ENCODE data around the gene PSMC6. TPM values are rescaled to one million over a fixed set of nuclear protein-coding genes. Genes with fewer than 3 reads are reported as not detected.

Gene PSMC6
- total RNA-seq, 1 donor from 2014 or later = 49.6 TPM

DNA sequence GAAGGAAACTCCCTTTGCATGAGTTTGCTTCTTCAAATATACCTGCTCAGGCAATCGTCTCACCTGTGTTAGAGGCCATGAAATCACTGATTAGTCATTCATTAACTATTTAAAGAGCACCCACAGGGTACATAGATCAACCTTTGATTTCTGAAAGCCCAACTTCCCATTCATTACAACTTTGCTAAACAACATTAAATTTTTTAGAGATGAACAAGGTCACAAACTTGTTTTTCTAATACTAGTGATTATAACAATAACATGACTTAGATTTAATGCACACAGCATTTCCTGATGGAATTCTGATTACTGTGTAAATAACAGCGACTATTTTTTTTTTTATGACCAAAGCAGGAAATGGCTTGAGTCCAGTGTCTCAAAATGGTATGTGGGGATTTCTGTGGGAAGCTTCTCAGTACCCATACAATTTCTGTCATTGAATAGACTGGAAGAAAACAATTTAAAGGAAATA is 6.3 kb upstream of the PSMC6 start:
- no peak overlapping the region for H3K4me3 ChIP-seq
- no peak for TF ChIP-seq POLR2A (IDR thresholded peaks at IDR 0.05)
- TF ChIP-seq POLR2AphosphoS5 (IDR thresholded peaks at IDR 0.05; ENCODE audit: insufficient read depth in 1 of 2, low read depth in 1 of 2) = peak in 1 of 2 donors; percentile 31
- peaks cover 6% of the 10 kb centered on the region for H3K4me1 ChIP-seq
- H3K27ac ChIP-seq = peak overlapping the region; percentile 2
- no peaks in the 10 kb centered on the region for H3K9me3 ChIP-seq
- DNase-seq (ENCODE audit: extremely low spot score in 2 of 2) = no peak
- intact Hi-C loops (cut with DNase I) = no loop called here
- H3K27me3 ChIP-seq = no peaks in the 10 kb centered on the region
- no peaks in the 10 kb centered on the region for H3K36me3 ChIP-seq

DNA sequence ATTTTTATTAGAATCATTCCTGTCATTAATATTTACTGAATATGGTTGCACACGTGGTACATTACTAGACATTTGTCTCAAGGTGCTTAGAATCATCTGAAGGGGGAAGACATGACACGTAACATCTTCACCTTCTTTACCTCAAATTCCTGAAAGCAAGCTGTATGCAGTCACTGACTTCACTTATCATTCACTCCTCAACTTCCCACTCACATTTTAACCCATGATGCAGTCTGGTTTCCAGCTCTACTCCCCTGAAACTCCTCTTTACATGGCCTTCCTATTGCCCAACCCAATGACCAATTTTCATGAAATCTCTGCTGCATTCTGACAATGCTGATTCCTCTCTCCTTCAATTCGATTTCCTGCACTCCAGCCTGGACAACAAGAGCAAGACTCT is 5.8 kb upstream of the PSMC6 start:
- H3K9me3 ChIP-seq = no peaks in the 10 kb centered on the region
- intact Hi-C loops (cut with DNase I) = no loop called here
- no peaks in the 10 kb centered on the region for H3K36me3 ChIP-seq
- no peak for DNase-seq (ENCODE audit: extremely low spot score in 2 of 2)
- H3K27me3 ChIP-seq = no peaks in the 10 kb centered on the region
- peaks cover 6% of the 10 kb centered on the region for H3K4me1 ChIP-seq
- H3K4me3 ChIP-seq = no peak overlapping the region
- no peak for TF ChIP-seq POLR2AphosphoS5 (IDR thresholded peaks at IDR 0.05; ENCODE audit: insufficient read depth in 1 of 2, low read depth in 1 of 2)
- TF ChIP-seq, protein P1, sequence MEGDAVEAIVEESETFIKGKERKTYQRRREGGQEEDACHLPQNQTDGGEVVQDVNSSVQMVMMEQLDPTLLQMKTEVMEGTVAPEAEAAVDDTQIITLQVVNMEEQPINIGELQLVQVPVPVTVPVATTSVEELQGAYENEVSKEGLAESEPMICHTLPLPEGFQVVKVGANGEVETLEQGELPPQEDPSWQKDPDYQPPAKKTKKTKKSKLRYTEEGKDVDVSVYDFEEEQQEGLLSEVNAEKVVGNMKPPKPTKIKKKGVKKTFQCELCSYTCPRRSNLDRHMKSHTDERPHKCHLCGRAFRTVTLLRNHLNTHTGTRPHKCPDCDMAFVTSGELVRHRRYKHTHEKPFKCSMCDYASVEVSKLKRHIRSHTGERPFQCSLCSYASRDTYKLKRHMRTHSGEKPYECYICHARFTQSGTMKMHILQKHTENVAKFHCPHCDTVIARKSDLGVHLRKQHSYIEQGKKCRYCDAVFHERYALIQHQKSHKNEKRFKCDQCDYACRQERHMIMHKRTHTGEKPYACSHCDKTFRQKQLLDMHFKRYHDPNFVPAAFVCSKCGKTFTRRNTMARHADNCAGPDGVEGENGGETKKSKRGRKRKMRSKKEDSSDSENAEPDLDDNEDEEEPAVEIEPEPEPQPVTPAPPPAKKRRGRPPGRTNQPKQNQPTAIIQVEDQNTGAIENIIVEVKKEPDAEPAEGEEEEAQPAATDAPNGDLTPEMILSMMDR (IDR thresholded peaks at IDR 0.05) = no peak
- TF ChIP-seq POLR2A (IDR thresholded peaks at IDR 0.05) = no peak
- H3K27ac ChIP-seq = no peak overlapping the region

DNA sequence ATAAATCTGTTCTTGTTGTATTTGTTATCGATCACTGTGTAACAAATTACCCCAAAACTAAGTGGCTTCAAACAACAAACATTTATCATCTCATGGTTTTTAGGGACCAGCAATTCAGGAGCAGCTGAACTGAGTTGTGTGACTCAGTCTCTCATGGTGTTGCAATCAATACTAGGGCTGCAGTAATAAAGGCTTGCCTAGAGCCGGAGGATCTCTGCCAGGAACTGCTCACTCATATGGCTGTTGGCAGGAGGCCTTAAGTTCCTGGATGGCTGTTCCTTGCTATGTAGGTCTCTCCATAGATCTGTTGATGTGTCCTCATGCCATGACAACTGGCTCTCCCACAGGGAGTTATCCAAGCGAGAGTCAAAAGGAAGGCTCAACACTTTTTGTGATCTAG is 3.8 kb upstream of the PSMC6 start:
- H3K9me3 ChIP-seq = no peaks in the 10 kb centered on the region
- intact Hi-C loops (cut with DNase I) = no loop called here
- peaks cover 16% of the 10 kb centered on the region for H3K4me1 ChIP-seq
- no peaks in the 10 kb centered on the region for H3K27me3 ChIP-seq
- no peak overlapping the region for H3K27ac ChIP-seq
- TF ChIP-seq POLR2AphosphoS5 (IDR thresholded peaks at IDR 0.05; ENCODE audit: insufficient read depth in 1 of 2, low read depth in 1 of 2) (peak in 1 of 2 donors; percentile 40), POLR2A (IDR thresholded peaks at IDR 0.05) (no peak)
- TF ChIP-seq, protein P1 (IDR thresholded peaks at IDR 0.05) = no peak
- DNase-seq (ENCODE audit: extremely low spot score in 2 of 2) = no peak
- H3K4me3 ChIP-seq = no peak overlapping the region
- no peaks in the 10 kb centered on the region for H3K36me3 ChIP-seq

DNA sequence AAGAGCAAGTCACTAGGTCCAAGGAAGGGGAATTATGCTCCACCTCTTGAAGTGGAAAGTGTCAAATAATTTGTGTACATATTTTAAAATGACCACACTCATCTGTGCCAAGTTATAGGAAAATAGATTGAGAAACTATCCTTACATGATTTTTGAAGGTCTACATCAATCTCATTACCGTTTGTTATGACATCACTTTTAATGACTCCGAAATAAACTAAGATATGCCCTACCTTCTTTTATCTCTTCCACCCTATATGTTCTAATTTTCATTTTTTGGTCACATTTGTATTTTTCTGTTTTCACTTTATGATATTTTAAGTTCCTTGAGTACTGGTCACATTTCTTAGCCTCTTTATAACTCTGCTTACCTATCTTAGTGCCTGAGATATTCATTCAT is 3.3 kb upstream of the PSMC6 start:
- Histone ChIP-seq H3K4me1 (peaks cover 21% of the 10 kb centered on the region), H3K4me3 (no peak overlapping the region), H3K36me3 (no peaks in the 10 kb centered on the region), H3K27ac (no peak overlapping the region), H3K27me3 (no peaks in the 10 kb centered on the region), H3K9me3 (no peaks in the 10 kb centered on the region)
- DNase-seq (ENCODE audit: extremely low spot score in 2 of 2) = no peak
- intact Hi-C loops (cut with DNase I) = no loop called here
- TF ChIP-seq, protein P1 (IDR thresholded peaks at IDR 0.05) = no peak

DNA sequence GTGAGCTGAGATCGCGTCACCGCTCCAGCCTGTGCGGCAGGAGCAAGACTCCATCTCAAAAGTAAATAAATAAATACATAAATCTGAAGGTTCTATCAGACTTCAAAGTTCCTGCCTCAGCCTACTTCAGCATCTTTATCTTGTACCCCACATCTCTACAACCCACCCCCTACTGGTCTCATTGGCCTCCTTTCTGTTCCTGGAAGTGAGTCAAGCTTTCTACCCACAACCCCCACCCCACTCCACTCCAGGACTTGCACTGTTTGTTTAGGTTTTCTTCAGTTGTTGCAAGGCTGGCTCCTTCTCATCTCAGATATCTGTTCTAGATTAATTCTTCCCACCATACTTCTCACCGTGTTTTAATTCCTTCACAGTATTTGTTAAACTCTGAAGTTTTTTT is 714 bp upstream of the PSMC6 start:
- no peak for DNase-seq (ENCODE audit: extremely low spot score in 2 of 2)
- Histone ChIP-seq H3K4me3 (peak overlapping the region; percentile 68 to 95), H3K27ac (peak overlapping the region; percentile 85), H3K9me3 (no peaks in the 10 kb centered on the region), H3K36me3 (peaks cover 2 to 14% of the 10 kb centered on the region in 2 donors), H3K4me1 (peaks cover 31% of the 10 kb centered on the region), H3K27me3 (no peaks in the 10 kb centered on the region)
- intact Hi-C loops (cut with DNase I) = no loop called here
- TF ChIP-seq POLR2AphosphoS5 (IDR thresholded peaks at IDR 0.05; ENCODE audit: insufficient read depth in 1 of 2, low read depth in 1 of 2) (no peak), POLR2A (IDR thresholded peaks at IDR 0.05) (no peak)
- TF ChIP-seq, protein P1 (IDR thresholded peaks at IDR 0.05) = no peak
